ENCODE data around the gene ANXA8L1. TPM values are rescaled to one million over a fixed set of nuclear protein-coding genes. Genes with fewer than 3 reads are reported as not detected.
"Not testable (repeated sequence)": the region's sequence is repeated elsewhere in the genome, so short reads cannot be mapped to it uniquely, and the experiment has no call there.

The ANXA8L1 gene
- total RNA-seq, result 65.7 TPM

- DNase-seq (ENCODE audit: low spot score), result not testable (repeated sequence)
Measured at GRCh38 chr10:46375406-46375805, at the start of gene ANXA8L1. Gene ANXA8L1, plus strand, starts transcription at chr10:46375776. Its CDS starts 76 bp downstream, at chr10:46375852.

DNA sequence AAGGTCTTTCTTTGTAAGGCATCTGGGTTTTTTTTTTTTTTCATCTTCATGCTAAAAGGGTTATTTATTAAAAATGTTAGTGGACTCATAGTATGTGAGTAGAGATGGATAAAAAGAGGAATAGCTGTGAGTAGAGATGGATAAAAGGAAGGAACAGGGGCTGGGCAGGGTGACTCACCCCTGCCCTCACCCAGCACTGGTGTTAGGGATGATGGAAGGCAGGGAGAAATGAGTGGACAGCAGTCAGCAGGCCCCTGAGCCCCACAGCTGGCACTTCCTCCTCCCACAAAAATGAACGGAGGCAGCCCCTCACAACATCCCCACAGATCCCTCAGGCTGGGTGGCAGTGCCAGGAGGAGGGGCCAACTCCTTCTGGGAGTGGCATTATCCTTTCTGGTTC, 49.5 kb upstream of the ANXA8L1 start:
- no peak for DNase-seq (ENCODE audit: low spot score)

DNA sequence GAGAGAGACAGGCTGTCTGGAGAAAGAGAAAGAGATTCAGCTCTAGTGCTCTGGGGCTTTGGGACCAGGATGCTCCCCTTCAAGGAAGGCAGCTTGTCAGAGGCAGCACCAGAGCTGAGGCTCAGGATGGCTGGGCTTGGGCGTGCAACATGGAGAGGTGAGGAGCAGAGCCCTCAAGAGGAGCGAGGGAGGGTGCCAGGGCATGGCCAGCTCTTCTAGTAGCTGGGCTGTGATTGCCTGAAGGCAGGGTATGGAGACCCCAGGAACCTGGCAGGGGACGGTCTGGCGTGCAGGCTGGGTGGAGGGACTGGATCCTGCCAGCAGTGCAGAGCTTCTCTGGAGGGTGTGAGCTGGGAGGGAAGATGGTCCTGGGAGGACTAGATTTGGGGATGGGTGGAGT, 48.6 kb upstream of the ANXA8L1 start:
- no peak for DNase-seq (ENCODE audit: low spot score)

- DNase-seq (ENCODE audit: low spot score), result no peak
Measured at GRCh38 chr10:46327685-46328084, 47.9 kb upstream of the ANXA8L1 start.

DNA sequence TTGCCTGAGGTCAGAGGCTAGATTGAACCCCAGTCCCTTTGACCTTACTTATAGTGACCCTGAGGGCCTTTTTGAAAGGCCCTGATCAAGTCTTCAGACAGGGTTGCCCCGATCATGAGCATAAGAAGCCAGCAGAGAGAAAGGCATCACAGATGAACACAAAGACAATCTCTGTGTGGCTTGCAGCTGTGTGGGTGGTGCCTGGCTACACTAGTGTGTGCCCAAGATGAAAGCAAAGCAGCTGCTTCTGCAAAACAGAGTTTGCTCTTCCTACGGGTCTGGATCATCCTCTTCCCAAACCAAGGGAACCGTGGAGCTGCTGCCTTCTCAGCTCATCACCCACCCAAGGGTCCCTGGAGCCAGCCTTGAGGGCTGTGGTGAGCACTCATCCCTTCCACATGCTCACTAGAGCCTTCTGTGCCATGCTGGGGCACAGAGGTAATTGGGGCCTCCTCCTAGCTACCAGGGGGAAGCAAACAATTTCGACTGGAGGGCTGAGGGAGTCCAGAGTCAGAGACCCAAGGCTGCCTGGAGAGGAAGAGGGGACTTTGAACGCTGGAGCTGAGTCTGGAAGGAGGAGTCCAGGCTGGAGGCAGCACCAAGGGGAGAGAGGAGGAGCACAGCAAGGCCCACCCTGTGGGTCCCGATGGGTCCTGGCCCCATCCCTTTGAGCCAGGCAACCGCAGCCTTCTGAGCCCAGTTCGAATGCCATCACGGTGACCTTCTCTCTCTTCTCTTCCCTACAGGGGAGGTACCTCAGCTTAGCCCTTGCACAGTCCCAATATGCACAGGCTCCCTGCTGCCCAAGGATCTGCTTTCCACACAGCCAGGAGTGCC, 46.5 kb upstream of the ANXA8L1 start:
- no peak for DNase-seq (ENCODE audit: low spot score)

GRCh38 chr10:46329690-46330016, 45.9 kb upstream of the ANXA8L1 start:
- DNase-seq (ENCODE audit: low spot score), result no peak

DNA sequence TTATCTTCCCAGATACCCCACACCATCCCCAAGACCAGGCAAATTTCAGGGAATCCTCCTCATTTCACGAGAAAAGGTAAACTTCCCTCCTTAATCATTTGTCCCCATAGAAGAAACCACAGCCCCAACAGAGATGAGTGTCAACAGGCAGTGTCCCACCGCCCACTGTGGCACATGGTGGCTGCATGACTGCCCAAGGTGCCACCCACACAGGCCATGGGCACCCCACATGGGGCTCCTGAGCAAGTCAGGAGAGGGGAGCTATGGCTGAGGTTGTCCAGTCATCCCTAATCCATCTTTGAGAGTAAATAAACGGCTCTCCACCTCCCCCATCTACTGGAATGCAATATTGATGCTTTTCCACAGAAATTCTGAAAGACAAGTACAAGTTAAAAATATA, 44.7 kb upstream of the ANXA8L1 start:
- DNase-seq (ENCODE audit: low spot score), result no peak

GRCh38 chr10:46365484-46365883, 10.1 kb upstream of the ANXA8L1 start:
- not testable (repeated sequence) for DNase-seq (ENCODE audit: low spot score)

- DNase-seq (ENCODE audit: low spot score), result not testable (repeated sequence)
Measured at GRCh38 chr10:46367209-46367608, 8.4 kb upstream of the ANXA8L1 start.

GRCh38 chr10:46367666-46368240, 7.8 kb upstream of the ANXA8L1 start:
- DNase-seq (ENCODE audit: low spot score), result not testable (repeated sequence)

GRCh38 chr10:46368956-46369355, 6.6 kb upstream of the ANXA8L1 start:
- DNase-seq (ENCODE audit: low spot score), result not testable (repeated sequence)

DNA sequence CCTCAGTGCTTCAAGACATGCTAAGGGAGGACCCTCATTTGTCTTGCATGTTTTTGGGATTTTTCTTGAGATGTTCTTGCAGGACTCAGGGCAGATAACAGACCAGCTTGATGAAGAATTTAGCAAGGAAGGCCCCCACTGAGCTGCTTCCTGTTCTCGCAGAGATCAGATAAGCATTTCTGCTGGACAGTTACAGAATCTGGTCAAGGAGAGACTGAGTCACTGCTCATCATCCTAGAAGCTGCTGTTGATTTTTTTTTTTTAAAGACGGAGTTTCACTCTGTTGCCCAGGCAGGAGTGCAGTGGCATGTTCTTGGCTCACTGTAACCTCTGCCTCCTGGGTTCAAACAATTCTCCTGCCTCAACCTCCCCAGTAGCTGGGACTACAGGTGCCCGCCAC, 1.2 kb upstream of the ANXA8L1 start:
- not testable (repeated sequence) for DNase-seq (ENCODE audit: low spot score)

DNA sequence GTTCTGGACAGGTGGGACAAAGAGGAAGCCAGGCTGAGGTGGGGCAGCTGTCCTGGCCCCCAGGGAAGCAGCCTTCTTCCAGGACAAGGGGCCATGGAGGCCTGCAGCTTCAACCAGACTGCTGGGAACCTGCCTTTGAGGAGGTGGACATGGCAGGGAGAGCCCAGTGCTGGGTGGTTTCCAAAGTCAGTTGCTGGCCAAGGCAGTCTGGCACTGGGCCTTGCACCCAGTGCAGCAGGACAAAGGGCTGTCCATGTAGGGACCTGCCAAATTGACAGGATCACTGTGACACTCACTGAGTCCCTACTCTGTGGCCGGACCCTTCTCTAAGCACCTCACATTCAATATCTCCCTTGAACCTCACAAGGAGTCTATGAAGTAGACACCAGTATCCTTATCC, 1.4 kb downstream of the ANXA8L1 start:
- DNase-seq (ENCODE audit: low spot score), result not testable (repeated sequence)

DNA sequence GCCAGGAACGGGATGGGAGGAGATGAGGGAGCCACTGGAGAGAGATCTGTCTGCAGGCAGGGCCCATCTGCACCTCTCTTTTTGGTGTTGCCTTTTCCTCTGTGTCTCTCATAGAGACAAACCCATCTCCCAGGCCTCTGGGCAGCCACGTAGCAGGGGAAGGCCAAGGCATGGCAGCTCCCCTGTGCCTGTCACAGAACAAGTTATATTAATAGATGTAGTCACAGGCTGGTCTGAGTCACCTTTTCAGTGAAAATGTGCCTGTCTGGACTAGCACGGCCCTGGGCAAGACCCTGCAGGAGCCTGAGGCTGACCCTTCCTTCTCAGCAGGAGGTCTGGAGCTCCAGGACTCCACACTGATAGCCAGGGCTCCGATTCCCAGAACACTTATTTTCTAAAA, 2.1 kb downstream of the ANXA8L1 start:
- DNase-seq (ENCODE audit: low spot score), result not testable (repeated sequence)

- DNase-seq (ENCODE audit: low spot score), result not testable (repeated sequence)
Measured at GRCh38 chr10:46378108-46378507, 2.5 kb downstream of the ANXA8L1 start.

- not testable (repeated sequence) for DNase-seq (ENCODE audit: low spot score)
Measured at GRCh38 chr10:46379233-46379848, 3.8 kb downstream of the ANXA8L1 start.

DNA sequence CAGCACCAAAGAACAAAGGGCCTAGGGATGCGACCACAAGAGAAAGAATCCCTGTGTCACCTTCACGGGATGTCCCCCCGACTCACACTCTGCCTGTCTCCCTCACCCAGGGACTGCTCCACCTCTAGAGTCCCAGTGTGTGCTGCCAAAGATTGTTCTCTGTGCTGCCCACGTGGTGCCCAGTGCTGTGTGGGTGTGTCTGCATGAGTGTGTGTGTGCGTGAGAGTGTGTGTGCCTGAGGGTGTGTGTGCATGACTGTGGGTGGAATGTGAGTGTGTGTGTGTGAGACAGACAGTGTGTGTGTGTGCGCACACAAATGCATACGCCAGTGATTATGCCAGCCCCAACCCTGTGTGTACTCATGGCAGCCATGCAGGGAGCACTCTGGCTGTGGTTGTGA, 10.3 kb downstream of the ANXA8L1 start:
- DNase-seq (ENCODE audit: low spot score), result not testable (repeated sequence)

DNA sequence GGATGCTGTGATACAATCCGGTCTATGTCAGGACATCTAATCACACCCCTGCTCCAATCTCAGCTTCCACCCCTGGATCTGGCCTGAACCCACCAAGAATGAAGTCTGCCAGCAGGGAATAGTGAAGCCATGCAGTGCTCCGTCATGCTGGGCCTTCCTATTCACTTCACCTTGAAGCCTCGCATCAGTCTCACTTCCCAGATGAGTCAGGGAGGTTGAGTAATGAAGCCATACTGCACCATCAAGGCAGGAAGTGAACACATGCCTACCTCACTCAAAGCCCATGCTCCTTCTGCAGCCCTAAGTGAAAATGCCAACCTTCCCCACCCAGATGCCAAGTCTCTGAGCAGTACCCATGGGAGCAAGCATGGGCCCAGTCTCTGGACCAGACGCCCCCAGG, 11.1 kb downstream of the ANXA8L1 start:
- not testable (repeated sequence) for DNase-seq (ENCODE audit: low spot score)

GRCh38 chr10:46387309-46387902, 11.8 kb downstream of the ANXA8L1 start:
- DNase-seq (ENCODE audit: low spot score), result not testable (repeated sequence)

- DNase-seq (ENCODE audit: low spot score), result not testable (repeated sequence)
Measured at GRCh38 chr10:46391422-46391821, 15.8 kb downstream of the ANXA8L1 start.

DNA sequence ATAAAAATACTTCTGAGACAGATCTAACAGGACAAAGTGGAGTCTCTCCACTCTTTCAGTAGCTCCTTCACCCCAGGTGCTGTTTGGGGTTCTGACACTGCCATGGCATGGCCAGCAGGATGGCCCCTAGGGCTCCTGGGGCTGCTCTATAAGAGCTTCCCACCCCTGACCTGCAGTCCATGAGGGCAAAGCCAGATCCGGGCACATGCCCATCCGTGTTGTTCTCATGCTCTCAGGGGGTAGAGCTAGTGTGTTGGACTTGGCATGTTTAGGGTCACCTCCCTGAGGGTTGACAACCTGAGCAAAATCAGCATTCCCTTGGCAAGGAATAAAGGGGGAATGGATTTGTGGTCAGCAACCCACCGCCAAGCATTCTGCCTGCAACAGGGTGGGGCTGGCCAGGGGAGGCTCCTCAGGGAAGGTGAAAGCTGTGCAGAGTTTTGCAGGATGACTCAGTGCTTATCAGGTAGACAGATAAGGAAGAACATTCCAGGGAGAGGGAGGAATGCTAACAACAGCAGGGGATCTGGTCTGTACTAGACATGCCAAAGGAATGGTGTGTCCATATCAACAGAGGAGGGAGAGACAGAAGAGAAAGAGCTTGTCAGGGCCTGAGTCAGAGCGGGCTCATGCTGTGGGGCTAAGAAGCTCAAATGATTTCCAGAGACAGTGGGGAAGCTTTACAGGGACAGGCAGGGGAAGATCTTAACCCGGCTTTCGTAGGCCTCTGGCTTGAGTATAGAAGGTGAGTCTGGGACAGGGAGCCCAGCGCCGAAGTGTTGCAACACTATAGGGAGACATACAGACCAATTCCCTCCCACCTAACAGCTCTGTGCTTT, 21.1 kb downstream of the ANXA8L1 start:
- DNase-seq (ENCODE audit: low spot score), result not testable (repeated sequence)

DNA sequence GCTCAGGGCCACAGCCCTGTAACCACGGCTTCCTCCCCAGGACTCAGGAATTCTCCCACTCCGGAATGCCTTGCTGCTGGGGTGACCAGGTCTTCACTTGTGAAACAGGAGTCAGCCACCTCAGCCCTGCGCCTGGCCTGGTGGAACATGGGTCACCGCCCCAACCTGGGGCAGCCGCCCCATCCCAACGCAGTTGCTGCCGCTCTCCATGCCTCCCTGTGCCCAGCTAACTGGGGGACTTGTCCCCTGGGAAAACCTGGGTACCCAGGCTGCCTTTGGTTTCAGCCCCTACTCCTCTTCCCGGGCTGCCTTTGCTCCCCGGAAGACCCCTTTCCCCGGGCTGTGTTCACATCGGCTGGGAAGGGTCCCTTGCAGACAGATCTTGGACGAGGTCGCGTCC, 22.2 kb downstream of the ANXA8L1 start:
- not testable (repeated sequence) for DNase-seq (ENCODE audit: low spot score)
